H9 (cell line): ENCODE results near the gene MESD. TPM values are rescaled to one million over a fixed set of nuclear protein-coding genes. Genes with fewer than 3 reads are reported as not detected.

Experiments
- DNase-seq: peaks from one replicate; pipeline ENCODE4 v3.0.0-alpha.2; 2017
- H2AFZ ChIP-seq: one replicate; pipeline ENCODE4 v1.6.1; 2013; ENCODE audit warnings: mild to moderate bottlenecking, low read length, control low read depth, moderate library complexity
- H2AK5ac ChIP-seq: 2 replicates; pipeline ENCODE4 v1.6.1; 2013; ENCODE audit warnings: low read length, control low read depth, mixed read lengths; ENCODE audit not compliant: insufficient read length
- H2BK120ac ChIP-seq: one replicate; pipeline ENCODE4 v1.6.1; 2013; ENCODE audit warnings: low read depth, mild to moderate bottlenecking, low read length, control low read depth, inconsistent platforms; ENCODE audit not compliant: poor library complexity, severe bottlenecking
- H2BK12ac ChIP-seq: 2 replicates; pipeline ENCODE4 v1.6.1; 2013; ENCODE audit warnings: low read length, control low read depth, mixed read lengths, low read depth; ENCODE audit not compliant: insufficient read length
- H2BK15ac ChIP-seq: 2 replicates; pipeline ENCODE4 v1.6.1; 2013; ENCODE audit warnings: low read depth, low read length, control low read depth
- H2BK20ac ChIP-seq: one replicate; pipeline ENCODE4 v1.6.1; 2013; ENCODE audit warnings: low read depth, mild to moderate bottlenecking, low read length, control low read depth, inconsistent platforms; ENCODE audit not compliant: poor library complexity, severe bottlenecking
- H2BK5ac ChIP-seq: 2 replicates; pipeline ENCODE4 v1.6.1; 2013; ENCODE audit warnings: low read length, control low read depth, mixed read lengths; ENCODE audit not compliant: insufficient read length
- H3K14ac ChIP-seq: 2 replicates; pipeline ENCODE4 v1.6.1; 2013; ENCODE audit warnings: low read length, control low read depth; ENCODE audit not compliant: insufficient read depth
- H3K18ac ChIP-seq: 2 replicates; pipeline ENCODE4 v1.6.1; 2013; ENCODE audit warnings: low read depth, mild to moderate bottlenecking, mixed read lengths, low read length, control low read depth; ENCODE audit not compliant: insufficient read length
- H3K23ac ChIP-seq: 2 replicates; pipeline ENCODE4 v1.6.1; 2013; ENCODE audit warnings: low read length, control low read depth, mixed read lengths, low read depth; ENCODE audit not compliant: insufficient read length
- H3K23me2 ChIP-seq: 2 replicates; pipeline ENCODE4 v1.6.1; 2013; ENCODE audit warnings: low read depth, mild to moderate bottlenecking, mixed read lengths, low read length, control low read depth; ENCODE audit not compliant: insufficient read length, poor library complexity, severe bottlenecking
- H3K27ac ChIP-seq: 2 replicates; pipeline ENCODE4 v1.5.1; 2013; ENCODE audit warnings: low read length, control low read depth, mixed read lengths, low read depth; ENCODE audit not compliant: insufficient read length
- H3K27me3 ChIP-seq: 2 replicates; pipeline ENCODE4 v1.6.1; 2013; ENCODE audit warnings: low read length, control low read depth, inconsistent platforms; ENCODE audit not compliant: insufficient read depth
- H3K4ac ChIP-seq: 2 replicates; pipeline ENCODE4 v1.6.1; 2013; ENCODE audit warnings: low read depth, mild to moderate bottlenecking, control low read depth, inconsistent platforms, low read length, moderate library complexity
- H3K4me1 ChIP-seq: 2 replicates; pipeline ENCODE4 v1.6.1; 2013; ENCODE audit warnings: low read length, control low read depth, inconsistent platforms; ENCODE audit not compliant: insufficient read depth
- H3K4me2 ChIP-seq: 2 replicates; pipeline ENCODE4 v1.6.1; 2013; ENCODE audit warnings: low read length, control low read depth, mixed read lengths; ENCODE audit not compliant: insufficient read length, insufficient read depth
- H3K56ac ChIP-seq: 2 replicates; pipeline ENCODE4 v1.6.1; 2013; ENCODE audit warnings: low read depth, mild to moderate bottlenecking, mixed read lengths, low read length, control low read depth; ENCODE audit not compliant: insufficient read length
- H3K79me1 ChIP-seq: 2 replicates; pipeline ENCODE4 v1.6.1; 2013; ENCODE audit warnings: low read depth, mild to moderate bottlenecking, moderate library complexity, low read length, control low read depth, inconsistent platforms; ENCODE audit not compliant: insufficient read depth, poor library complexity, severe bottlenecking
- H3K79me2 ChIP-seq: 2 replicates; pipeline ENCODE4 v1.6.1; 2013; ENCODE audit warnings: low read length, control low read depth, inconsistent platforms; ENCODE audit not compliant: insufficient read depth
- H3K9ac ChIP-seq: 2 replicates; pipeline ENCODE4 v1.6.1; 2013; ENCODE audit warnings: low read length, control low read depth, mixed read lengths; ENCODE audit not compliant: insufficient read length; ENCODE audit errors: extremely low read depth
- H3K9me3 ChIP-seq: one replicate; pipeline ENCODE4 v1.6.1; 2013; ENCODE audit warnings: low read depth, low read length, inconsistent platforms; ENCODE audit not compliant: control insufficient read depth
- H3T11ph ChIP-seq: one replicate; pipeline ENCODE4 v1.6.1; 2013; ENCODE audit warnings: mild to moderate bottlenecking, low read length, control low read depth, inconsistent platforms
- H4K20me1 ChIP-seq: one replicate; pipeline ENCODE4 v1.6.1; 2013; ENCODE audit not compliant: control insufficient read depth, insufficient read length, insufficient read depth
- H4K5ac ChIP-seq: 2 replicates; pipeline ENCODE4 v1.6.1; 2013; ENCODE audit warnings: low read depth, mild to moderate bottlenecking, mixed read lengths, low read length, control low read depth; ENCODE audit not compliant: insufficient read length
- H4K8ac ChIP-seq: replicated peaks from 2 replicates; pipeline ENCODE4 v1.6.1; 2013; ENCODE audit warnings: low read length, control low read depth, mixed read lengths, low read depth; ENCODE audit not compliant: insufficient read length
- H4K91ac ChIP-seq: 2 replicates; pipeline ENCODE4 v1.6.1; 2013; ENCODE audit warnings: low read depth, mild to moderate bottlenecking, moderate library complexity, mixed read lengths, low read length, control low read depth; ENCODE audit not compliant: insufficient read length
- H3K27ac Mint-ChIP-seq, 3 experiments: 2 replicates in 2 of 3; 3 replicates in 1 of 3; pipeline ENCODE4 v1.8.0; 2020 to 2021; ENCODE audit warnings: mixed read lengths in 3 of 3, mild to moderate bottlenecking in 1 of 3, moderate library complexity in 1 of 3
- H3K27me3 Mint-ChIP-seq: 2 replicates; pipeline ENCODE4 v1.8.0; 2021; ENCODE audit warnings: low read depth, mild to moderate bottlenecking, moderate library complexity, mixed read lengths
- H3K36me3 Mint-ChIP-seq, 3 experiments: 2 replicates in 2 of 3; 3 replicates in 1 of 3; pipeline ENCODE4 v1.8.0; 2020 to 2021; ENCODE audit warnings: low read depth in 3 of 3, mixed read lengths in 3 of 3; ENCODE audit not compliant: insufficient read depth in 1 of 3
- H3K4me1 Mint-ChIP-seq, 2 experiments: 2 replicates each; pipeline ENCODE4 v1.8.0; 2020; ENCODE audit warnings: mixed read lengths in 2 of 2
- H3K4me3 Mint-ChIP-seq, 2 experiments: 2 replicates in 1 of 2; 3 replicates in 1 of 2; pipeline ENCODE4 v1.8.0; 2020 to 2021; ENCODE audit warnings: mild to moderate bottlenecking in 2 of 2, mixed read lengths in 2 of 2, moderate library complexity in 1 of 2
- H3K9me3 Mint-ChIP-seq, 2 experiments: 2 replicates in 1 of 2; 3 replicates in 1 of 2; pipeline ENCODE4 v1.8.0; 2020; ENCODE audit warnings: mild to moderate bottlenecking in 2 of 2, mixed read lengths in 2 of 2, moderate library complexity in 1 of 2
- WGBS: extraction: QIAGEN DNeasy Blood & Tissue Kit; methylation state at CpG from one replicate; pipeline ENCODE4 v1.1.7; 2013; ENCODE audit warnings: missing lambda C conversion rate, low lambda C conversion rate, mixed read lengths; ENCODE audit not compliant: insufficient read length; ENCODE audit errors: extremely low coverage; 5-methylcytosine and 5-hydroxymethylcytosine counted together
- total RNA-seq: library from RNA; stranded (reverse); gene quantifications from 2 replicates; pipeline ENCODE4 v1.2.1, GENCODE V29; 2021
- TF ChIP-seq, protein P1 (sequence below): fragments of 200-600 bp; sonication (generic); conservative IDR thresholded peaks from 3 replicates; pipeline ENCODE4 v1.8.0; 2021; ENCODE audit warnings: antibody characterized with exemption, mild to moderate bottlenecking

The MESD gene
- total RNA-seq, 1 experiment from 2014 or later, result 29.1 TPM

DNA sequence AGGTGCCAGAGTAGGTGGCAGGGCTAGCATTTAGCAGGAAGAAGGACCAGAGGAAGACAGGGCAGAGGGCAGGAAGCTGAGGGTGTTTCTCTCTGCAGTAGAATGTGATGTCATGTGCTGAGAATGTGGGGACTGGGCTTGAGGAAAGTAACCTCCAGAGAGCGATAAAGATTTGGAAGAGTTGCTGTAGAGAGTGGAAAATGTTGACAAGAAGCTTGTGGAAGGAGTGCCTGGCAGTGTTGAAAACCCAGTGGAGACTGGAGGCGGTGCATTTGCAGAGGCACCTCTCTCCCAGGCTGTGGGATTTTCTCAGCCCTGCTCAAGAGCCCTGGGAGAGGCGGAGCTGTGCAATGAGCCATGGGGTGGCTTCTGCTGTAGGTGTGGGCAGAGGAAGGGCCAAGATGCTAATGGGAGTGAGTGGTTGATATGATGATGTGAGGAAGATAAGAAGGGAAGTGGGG lies 54.8 kb downstream of the MESD start:
- no peak overlapping the region for H3K14ac ChIP-seq
- H3K79me1 ChIP-seq, result no peaks in the 10 kb centered on the region
- Mint-ChIP-seq H3K27me3 (no peaks in the 10 kb centered on the region), H3K4me3 (no peak overlapping the region), H3K36me3 (no peaks in the 10 kb centered on the region; a peak in 3 of 7 replicates), H3K4me1 (peaks cover 6 to 7% of the 10 kb centered on the region in 2 experiments), H3K27ac (peak overlapping the region in 1 of 3 experiments; percentile 26; a peak in 2 of 7 replicates), H3K9me3 (no peaks in the 10 kb centered on the region)
- H3K27ac ChIP-seq, result no peak overlapping the region
- H2BK5ac ChIP-seq, result no peak overlapping the region
- H3T11ph ChIP-seq, result no peak overlapping the region
- H2AK5ac ChIP-seq, result no peak overlapping the region
- H3K9me3 ChIP-seq, result no peaks in the 10 kb centered on the region
- H2BK12ac ChIP-seq, result no peak overlapping the region
- no peak overlapping the region for H2AFZ ChIP-seq
- no peaks in the 10 kb centered on the region for H3K79me2 ChIP-seq
- TF ChIP-seq, protein P1, sequence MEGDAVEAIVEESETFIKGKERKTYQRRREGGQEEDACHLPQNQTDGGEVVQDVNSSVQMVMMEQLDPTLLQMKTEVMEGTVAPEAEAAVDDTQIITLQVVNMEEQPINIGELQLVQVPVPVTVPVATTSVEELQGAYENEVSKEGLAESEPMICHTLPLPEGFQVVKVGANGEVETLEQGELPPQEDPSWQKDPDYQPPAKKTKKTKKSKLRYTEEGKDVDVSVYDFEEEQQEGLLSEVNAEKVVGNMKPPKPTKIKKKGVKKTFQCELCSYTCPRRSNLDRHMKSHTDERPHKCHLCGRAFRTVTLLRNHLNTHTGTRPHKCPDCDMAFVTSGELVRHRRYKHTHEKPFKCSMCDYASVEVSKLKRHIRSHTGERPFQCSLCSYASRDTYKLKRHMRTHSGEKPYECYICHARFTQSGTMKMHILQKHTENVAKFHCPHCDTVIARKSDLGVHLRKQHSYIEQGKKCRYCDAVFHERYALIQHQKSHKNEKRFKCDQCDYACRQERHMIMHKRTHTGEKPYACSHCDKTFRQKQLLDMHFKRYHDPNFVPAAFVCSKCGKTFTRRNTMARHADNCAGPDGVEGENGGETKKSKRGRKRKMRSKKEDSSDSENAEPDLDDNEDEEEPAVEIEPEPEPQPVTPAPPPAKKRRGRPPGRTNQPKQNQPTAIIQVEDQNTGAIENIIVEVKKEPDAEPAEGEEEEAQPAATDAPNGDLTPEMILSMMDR, result peak; percentile 15; the same call in 1 of the 3 replicates
- no peak overlapping the region for H4K91ac ChIP-seq
- no CpG with 5 or more reads among the region's 3 CpGs for WGBS
- H2BK20ac ChIP-seq, result no peak overlapping the region
- no peaks in the 10 kb centered on the region for H4K20me1 ChIP-seq
- no peak overlapping the region for H3K23ac ChIP-seq
- no peak overlapping the region for H3K4ac ChIP-seq
- H4K8ac ChIP-seq, result no peak overlapping the region
- no peak overlapping the region for H2BK15ac ChIP-seq
- H3K23me2 ChIP-seq, result no peaks in the 10 kb centered on the region
- no peak overlapping the region for H3K56ac ChIP-seq
- DNase-seq, result peak; percentile 36
- H3K27me3 ChIP-seq, result no peaks in the 10 kb centered on the region
- no peak overlapping the region for H3K9ac ChIP-seq
- H3K4me1 ChIP-seq, result no peaks in the 10 kb centered on the region; the same call in 1 of the 2 replicates
- H3K4me2 ChIP-seq, result no peak overlapping the region
- H2BK120ac ChIP-seq, result no peak overlapping the region
- no peak overlapping the region for H3K18ac ChIP-seq
- no peak overlapping the region for H4K5ac ChIP-seq
